GM23248 (cell line): ENCODE measurements around the gene JPH2.

Source experiments
- EZH2 ChIP-seq: fragments of 200-600 bp; sonication (generic); IDR thresholded peaks from 2 replicates; pipeline ENCODE4 v1.6.1; 2018; ENCODE audit warnings: antibody characterized with exemption, mild to moderate bottlenecking; ENCODE audit not compliant: insufficient read depth, poor library complexity, severe bottlenecking
- EZH2phosphoT487 ChIP-seq: fragments of 200-600 bp; sonication (generic); IDR thresholded peaks from 2 replicates; pipeline ENCODE4 v1.6.1; 2018; ENCODE audit warnings: antibody characterized with exemption, moderate library complexity, mild to moderate bottlenecking, low read depth; ENCODE audit not compliant: insufficient read depth

DNA sequence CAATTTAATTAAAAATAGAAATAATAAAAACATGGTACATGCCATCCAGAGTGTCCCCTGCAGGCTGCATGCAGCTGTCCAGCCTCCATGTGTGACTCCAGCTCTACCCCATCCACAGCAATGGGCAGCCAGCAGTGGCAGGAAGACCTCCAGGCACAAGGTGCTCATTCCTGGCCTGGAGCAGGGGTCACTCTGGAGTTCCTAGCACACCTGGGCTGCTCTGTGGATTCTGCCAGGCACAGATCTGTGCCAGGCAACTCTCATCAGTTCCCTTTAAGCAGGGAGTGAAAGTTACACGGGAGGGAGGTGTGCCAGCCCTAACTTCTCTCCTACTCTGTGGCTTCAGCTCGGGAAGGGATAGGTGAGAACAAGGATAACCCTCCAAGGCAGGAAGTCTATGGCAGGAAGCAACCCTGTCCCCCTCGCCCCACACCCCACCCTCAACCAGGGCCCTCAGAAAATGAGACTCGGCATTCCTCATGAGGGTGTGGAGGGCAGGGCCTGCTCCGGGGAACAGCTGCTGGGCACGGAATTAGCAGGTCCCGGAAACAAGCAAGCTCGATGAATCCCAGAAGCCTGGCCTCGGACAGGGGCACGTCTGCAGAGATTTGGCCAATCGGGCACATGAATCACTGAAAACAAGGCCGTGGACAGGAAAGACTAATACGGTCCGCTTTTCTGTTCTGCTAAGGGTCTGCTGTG, 10.0 kb downstream of the JPH2 start:
- TF ChIP-seq EZH2 (no peak), EZH2phosphoT487 (no peak)
